Smooth muscle cell (in vitro differentiated cells): Measurements from ENCODE around the gene PATJ. TPM values are rescaled to one million over a fixed set of nuclear protein-coding genes. Genes with fewer than 3 reads are reported as not detected.

Source experiments
- DNase-seq: peaks from one replicate; lab custom pipeline; 2025; ENCODE audit not compliant: unreplicated experiment; lab: John Stamatoyannopoulos, UW
- H2AFZ ChIP-seq: fragments of 200-600 bp; sonication (generic); 2 replicates; pipeline ENCODE4 v1.6.0; 2016; ENCODE audit warnings: antibody characterized with exemption, low read depth, mild to moderate bottlenecking
- H3F3A ChIP-seq: fragments of 200-600 bp; sonication (generic); 2 replicates; pipeline ENCODE4 v1.6.0; 2017; ENCODE audit warnings: antibody characterized with exemption, low read depth
- H3K27ac ChIP-seq: fragments of 200-600 bp; sonication (generic); 2 replicates; pipeline ENCODE4 v1.5.1; 2016; ENCODE audit warnings: low read depth, mild to moderate bottlenecking
- H3K27me3 ChIP-seq: fragments of 200-600 bp; sonication (generic); 2 replicates; pipeline ENCODE4 v1.6.1; 2016; ENCODE audit warnings: low read depth, mild to moderate bottlenecking
- H3K36me3 ChIP-seq: fragments of 200-600 bp; sonication (generic); 2 replicates; pipeline ENCODE4 v1.5.1; 2016; ENCODE audit warnings: low read depth
- H3K4me1 ChIP-seq: fragments of 200-600 bp; sonication (generic); 2 replicates; pipeline ENCODE4 v1.5.1; 2016; ENCODE audit warnings: low read depth
- H3K4me2 ChIP-seq: fragments of 200-600 bp; sonication (generic); 2 replicates; pipeline ENCODE4 v1.6.0; 2016; ENCODE audit warnings: mild to moderate bottlenecking
- H3K4me3 ChIP-seq: fragments of 200-600 bp; sonication (generic); 2 replicates; pipeline ENCODE4 v1.5.1; 2016; ENCODE audit warnings: mild to moderate bottlenecking
- H3K79me2 ChIP-seq: fragments of 200-600 bp; sonication (generic); 2 replicates; pipeline ENCODE4 v1.6.0; 2016; ENCODE audit warnings: low read depth, mild to moderate bottlenecking
- H3K9ac ChIP-seq: fragments of 200-600 bp; sonication (generic); 2 replicates; pipeline ENCODE4 v1.6.0; 2016; ENCODE audit warnings: low read depth
- H3K9me3 ChIP-seq: fragments of 200-600 bp; sonication (generic); replicated peaks from 2 replicates; pipeline ENCODE4 v1.5.1; 2016; ENCODE audit warnings: low read depth
- H4K20me1 ChIP-seq: fragments of 200-600 bp; sonication (generic); 2 replicates; pipeline ENCODE4 v1.6.0; 2016; ENCODE audit warnings: low read depth
- CTCF ChIP-seq: fragments of 200-600 bp; sonication (generic); IDR thresholded peaks from 2 replicates; pipeline ENCODE4 v1.5.1; 2017; ENCODE audit warnings: borderline replicate concordance, mild to moderate bottlenecking, antibody characterized with exemption; ENCODE audit not compliant: insufficient read depth, poor library complexity, severe bottlenecking
- WGBS: methylation state at CpG from one replicate; pipeline ENCODE4 v1.1.7; 2016; ENCODE audit warnings: low lambda C conversion rate; 5-methylcytosine and 5-hydroxymethylcytosine counted together
- polyA plus RNA-seq: library from polyadenylated mRNA; unstranded; fragments of >200 nt; fragmentation: Nextera tagmentation; extraction: Ambion mirVana; gene quantifications from 2 replicates; pipeline ENCODE4 v1.2.1, GENCODE V29; 2016
- total RNA-seq: library from RNA; depleted of rRNA; stranded (reverse); fragments of >200 nt; gene quantifications from 2 replicates; pipeline ENCODE4 v1.2.3, GENCODE V29; 2014

The PATJ gene
- total and polyA plus RNA-seq, 2 experiments from 2014 or later = 3.5 to 12.3 TPM

- Histone ChIP-seq H3K9me3 (no peaks in the 10 kb centered on the region), H3F3A (no peaks in the 10 kb centered on the region), H3K4me3 (no peak overlapping the region), H3K36me3 (no peaks in the 10 kb centered on the region), H3K4me2 (no peak overlapping the region), H2AFZ (no peak overlapping the region), H3K27me3 (no peaks in the 10 kb centered on the region), H3K9ac (no peak overlapping the region), H3K4me1 (no peaks in the 10 kb centered on the region), H4K20me1 (no peaks in the 10 kb centered on the region), H3K79me2 (no peaks in the 10 kb centered on the region), H3K27ac (no peak overlapping the region)
- DNase-seq = no peak
- TF ChIP-seq CTCF = no peak
These were observed 346.2 kb downstream of the PATJ start for GRCh38 chr1:62088439-62088838.

- Histone ChIP-seq H3K4me3 (no peak overlapping the region), H3K79me2 (no peaks in the 10 kb centered on the region), H3K9me3 (no peaks in the 10 kb centered on the region), H3K36me3 (no peaks in the 10 kb centered on the region), H3K27ac (no peak overlapping the region), H3F3A (no peaks in the 10 kb centered on the region), H3K27me3 (no peaks in the 10 kb centered on the region), H3K9ac (no peak overlapping the region), H4K20me1 (no peaks in the 10 kb centered on the region), H3K4me2 (no peak overlapping the region), H3K4me1 (no peaks in the 10 kb centered on the region), H2AFZ (no peak overlapping the region)
- no peak for DNase-seq
- 82% methylated on average over 2 of the region's 2 CpGs for WGBS
- no peak for TF ChIP-seq CTCF
These were observed 347.3 kb downstream of the PATJ start for GRCh38 chr1:62089570-62089969.

- no peak for TF ChIP-seq CTCF
- Histone ChIP-seq H2AFZ (no peak overlapping the region), H3K27ac (no peak overlapping the region), H3K36me3 (no peaks in the 10 kb centered on the region), H3K9me3 (no peaks in the 10 kb centered on the region), H4K20me1 (no peaks in the 10 kb centered on the region), H3K9ac (no peak overlapping the region), H3F3A (no peaks in the 10 kb centered on the region), H3K79me2 (no peaks in the 10 kb centered on the region), H3K4me2 (no peak overlapping the region), H3K27me3 (no peaks in the 10 kb centered on the region), H3K4me1 (no peaks in the 10 kb centered on the region), H3K4me3 (no peak overlapping the region)
- WGBS = 46% methylated on average over 5 of the region's 5 CpGs
- DNase-seq = no peak
These were observed 347.7 kb downstream of the PATJ start for GRCh38 chr1:62090016-62090415.

GRCh38 chr1:62092110-62092509 is 349.8 kb downstream of the PATJ start:
- Histone ChIP-seq H2AFZ (no peak overlapping the region), H3K27me3 (no peaks in the 10 kb centered on the region), H3F3A (no peaks in the 10 kb centered on the region), H4K20me1 (no peaks in the 10 kb centered on the region), H3K4me1 (no peaks in the 10 kb centered on the region), H3K79me2 (no peaks in the 10 kb centered on the region), H3K4me3 (no peak overlapping the region), H3K27ac (no peak overlapping the region), H3K9ac (no peak overlapping the region), H3K36me3 (no peaks in the 10 kb centered on the region), H3K4me2 (no peak overlapping the region), H3K9me3 (no peaks in the 10 kb centered on the region)
- TF ChIP-seq CTCF = no peak
- 97% methylated on average over 4 of the region's 4 CpGs for WGBS
- DNase-seq = no peak
